HepG2 (cell line): ENCODE measurements around the gene SCFD2.

Experiments used
- ARHGAP35 ChIP-seq: sonication (generic); formaldehyde crosslinking; IDR thresholded peaks from 2 replicates; pipeline ENCODE4 v1.9.0; 2022; ENCODE audit warnings: mild to moderate bottlenecking, inconsistent platforms, moderate library complexity, missing genetic modification reagents, borderline replicate concordance
- CBX5 ChIP-seq: sonication (generic); formaldehyde crosslinking; IDR thresholded peaks from 2 replicates; pipeline ENCODE4 v1.4.0; 2020; ENCODE audit warnings: missing genetic modification reagents, borderline replicate concordance
- MYC ChIP-seq: sonication (generic); formaldehyde crosslinking; IDR thresholded peaks from 2 replicates; pipeline ENCODE4 v1.9.0; 2021; ENCODE audit warnings: missing genetic modification reagents, borderline replicate concordance
- SMC3 ChIP-seq: IDR thresholded peaks from 2 replicates; pipeline ENCODE4 v1.6.1; 2011; ENCODE audit warnings: low read length, improper control_type of control experiment
- ZNF354B ChIP-seq: sonication (generic); formaldehyde crosslinking; IDR thresholded peaks from 2 replicates; pipeline ENCODE4 v1.8.0; 2022; ENCODE audit warnings: mild to moderate bottlenecking, missing genetic modification reagents
- ZNF605 ChIP-seq: sonication (generic); formaldehyde crosslinking; IDR thresholded peaks from 2 replicates; pipeline ENCODE4 v1.8.0; 2022; ENCODE audit warnings: mild to moderate bottlenecking, missing genetic modification reagents
- TF ChIP-seq, protein P1 (sequence below): sonication (generic); formaldehyde crosslinking; IDR thresholded peaks from 2 replicates; pipeline ENCODE4 v1.5.0; 2020; ENCODE audit warnings: mild to moderate bottlenecking, missing genetic modification reagents, moderate library complexity
- TF ChIP-seq, protein P2 (sequence below): sonication (generic); formaldehyde crosslinking; IDR thresholded peaks from 2 replicates; pipeline ENCODE4 v1.4.0; 2020; ENCODE audit warnings: missing genetic modification reagents, borderline replicate concordance
- TF ChIP-seq, protein P3 (sequence below): sonication (generic); formaldehyde crosslinking; IDR thresholded peaks from 2 replicates; pipeline ENCODE4 v1.4.0; 2020; ENCODE audit warnings: missing genetic modification reagents
- TF ChIP-seq, protein P4 (sequence below): sonication (generic); formaldehyde crosslinking; conservative IDR thresholded peaks from 2 replicates; pipeline ENCODE4 v1.8.0; 2022; ENCODE audit warnings: mild to moderate bottlenecking, moderate library complexity, missing genetic modification reagents

DNA sequence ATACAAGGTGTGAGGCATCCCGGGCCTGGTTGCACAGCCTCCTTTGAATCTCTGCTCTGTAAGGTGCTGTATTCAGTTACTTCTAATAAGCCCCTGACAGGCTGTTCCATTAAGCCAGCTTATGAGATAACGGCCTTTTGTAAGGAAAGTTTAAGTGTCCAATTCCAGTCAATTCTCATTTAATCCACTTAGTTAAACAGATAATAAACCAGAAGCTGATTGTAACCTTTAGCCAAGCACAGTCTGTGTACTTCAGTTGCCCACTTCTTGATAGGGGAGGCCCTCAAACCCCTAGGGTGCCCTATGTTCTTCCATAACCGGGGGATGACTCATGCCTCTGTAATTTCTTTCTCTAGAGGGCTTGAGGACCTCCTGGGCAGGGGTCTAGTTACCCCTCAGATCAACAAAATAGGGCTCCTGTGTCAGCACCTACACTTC is 440.3 kb downstream of the SCFD2 start:
- TF ChIP-seq ARHGAP35: no peak
- TF ChIP-seq, protein P1, sequence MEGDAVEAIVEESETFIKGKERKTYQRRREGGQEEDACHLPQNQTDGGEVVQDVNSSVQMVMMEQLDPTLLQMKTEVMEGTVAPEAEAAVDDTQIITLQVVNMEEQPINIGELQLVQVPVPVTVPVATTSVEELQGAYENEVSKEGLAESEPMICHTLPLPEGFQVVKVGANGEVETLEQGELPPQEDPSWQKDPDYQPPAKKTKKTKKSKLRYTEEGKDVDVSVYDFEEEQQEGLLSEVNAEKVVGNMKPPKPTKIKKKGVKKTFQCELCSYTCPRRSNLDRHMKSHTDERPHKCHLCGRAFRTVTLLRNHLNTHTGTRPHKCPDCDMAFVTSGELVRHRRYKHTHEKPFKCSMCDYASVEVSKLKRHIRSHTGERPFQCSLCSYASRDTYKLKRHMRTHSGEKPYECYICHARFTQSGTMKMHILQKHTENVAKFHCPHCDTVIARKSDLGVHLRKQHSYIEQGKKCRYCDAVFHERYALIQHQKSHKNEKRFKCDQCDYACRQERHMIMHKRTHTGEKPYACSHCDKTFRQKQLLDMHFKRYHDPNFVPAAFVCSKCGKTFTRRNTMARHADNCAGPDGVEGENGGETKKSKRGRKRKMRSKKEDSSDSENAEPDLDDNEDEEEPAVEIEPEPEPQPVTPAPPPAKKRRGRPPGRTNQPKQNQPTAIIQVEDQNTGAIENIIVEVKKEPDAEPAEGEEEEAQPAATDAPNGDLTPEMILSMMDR (CRISPR knock-in tag): no peak
- TF ChIP-seq, protein P2, sequence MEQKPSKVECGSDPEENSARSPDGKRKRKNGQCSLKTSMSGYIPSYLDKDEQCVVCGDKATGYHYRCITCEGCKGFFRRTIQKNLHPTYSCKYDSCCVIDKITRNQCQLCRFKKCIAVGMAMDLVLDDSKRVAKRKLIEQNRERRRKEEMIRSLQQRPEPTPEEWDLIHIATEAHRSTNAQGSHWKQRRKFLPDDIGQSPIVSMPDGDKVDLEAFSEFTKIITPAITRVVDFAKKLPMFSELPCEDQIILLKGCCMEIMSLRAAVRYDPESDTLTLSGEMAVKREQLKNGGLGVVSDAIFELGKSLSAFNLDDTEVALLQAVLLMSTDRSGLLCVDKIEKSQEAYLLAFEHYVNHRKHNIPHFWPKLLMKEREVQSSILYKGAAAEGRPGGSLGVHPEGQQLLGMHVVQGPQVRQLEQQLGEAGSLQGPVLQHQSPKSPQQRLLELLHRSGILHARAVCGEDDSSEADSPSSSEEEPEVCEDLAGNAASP (CRISPR knock-in tag): no peak
- no peak for TF ChIP-seq MYC (CRISPR knock-in tag)
- no peak for TF ChIP-seq ZNF605
- TF ChIP-seq, protein P3, sequence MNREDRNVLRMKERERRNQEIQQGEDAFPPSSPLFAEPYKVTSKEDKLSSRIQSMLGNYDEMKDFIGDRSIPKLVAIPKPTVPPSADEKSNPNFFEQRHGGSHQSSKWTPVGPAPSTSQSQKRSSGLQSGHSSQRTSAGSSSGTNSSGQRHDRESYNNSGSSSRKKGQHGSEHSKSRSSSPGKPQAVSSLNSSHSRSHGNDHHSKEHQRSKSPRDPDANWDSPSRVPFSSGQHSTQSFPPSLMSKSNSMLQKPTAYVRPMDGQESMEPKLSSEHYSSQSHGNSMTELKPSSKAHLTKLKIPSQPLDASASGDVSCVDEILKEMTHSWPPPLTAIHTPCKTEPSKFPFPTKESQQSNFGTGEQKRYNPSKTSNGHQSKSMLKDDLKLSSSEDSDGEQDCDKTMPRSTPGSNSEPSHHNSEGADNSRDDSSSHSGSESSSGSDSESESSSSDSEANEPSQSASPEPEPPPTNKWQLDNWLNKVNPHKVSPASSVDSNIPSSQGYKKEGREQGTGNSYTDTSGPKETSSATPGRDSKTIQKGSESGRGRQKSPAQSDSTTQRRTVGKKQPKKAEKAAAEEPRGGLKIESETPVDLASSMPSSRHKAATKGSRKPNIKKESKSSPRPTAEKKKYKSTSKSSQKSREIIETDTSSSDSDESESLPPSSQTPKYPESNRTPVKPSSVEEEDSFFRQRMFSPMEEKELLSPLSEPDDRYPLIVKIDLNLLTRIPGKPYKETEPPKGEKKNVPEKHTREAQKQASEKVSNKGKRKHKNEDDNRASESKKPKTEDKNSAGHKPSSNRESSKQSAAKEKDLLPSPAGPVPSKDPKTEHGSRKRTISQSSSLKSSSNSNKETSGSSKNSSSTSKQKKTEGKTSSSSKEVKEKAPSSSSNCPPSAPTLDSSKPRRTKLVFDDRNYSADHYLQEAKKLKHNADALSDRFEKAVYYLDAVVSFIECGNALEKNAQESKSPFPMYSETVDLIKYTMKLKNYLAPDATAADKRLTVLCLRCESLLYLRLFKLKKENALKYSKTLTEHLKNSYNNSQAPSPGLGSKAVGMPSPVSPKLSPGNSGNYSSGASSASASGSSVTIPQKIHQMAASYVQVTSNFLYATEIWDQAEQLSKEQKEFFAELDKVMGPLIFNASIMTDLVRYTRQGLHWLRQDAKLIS: no peak
- TF ChIP-seq, protein P4, sequence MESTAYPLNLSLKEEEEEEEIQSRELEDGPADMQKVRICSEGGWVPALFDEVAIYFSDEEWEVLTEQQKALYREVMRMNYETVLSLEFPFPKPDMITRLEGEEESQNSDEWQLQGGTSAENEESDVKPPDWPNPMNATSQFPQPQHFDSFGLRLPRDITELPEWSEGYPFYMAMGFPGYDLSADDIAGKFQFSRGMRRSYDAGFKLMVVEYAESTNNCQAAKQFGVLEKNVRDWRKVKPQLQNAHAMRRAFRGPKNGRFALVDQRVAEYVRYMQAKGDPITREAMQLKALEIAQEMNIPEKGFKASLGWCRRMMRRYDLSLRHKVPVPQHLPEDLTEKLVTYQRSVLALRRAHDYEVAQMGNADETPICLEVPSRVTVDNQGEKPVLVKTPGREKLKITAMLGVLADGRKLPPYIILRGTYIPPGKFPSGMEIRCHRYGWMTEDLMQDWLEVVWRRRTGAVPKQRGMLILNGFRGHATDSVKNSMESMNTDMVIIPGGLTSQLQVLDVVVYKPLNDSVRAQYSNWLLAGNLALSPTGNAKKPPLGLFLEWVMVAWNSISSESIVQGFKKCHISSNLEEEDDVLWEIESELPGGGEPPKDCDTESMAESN: no peak
- TF ChIP-seq ZNF354B (CRISPR knock-in tag): no peak
- no peak for TF ChIP-seq SMC3
- no peak for TF ChIP-seq CBX5
